ENCODE results near the gene ZNF784.
A peak's percentile ranks its signal among the peaks of the same experiment; 100 is the strongest.
"Not testable (repeated sequence)": the region's sequence is repeated elsewhere in the genome, so short reads cannot be mapped to it uniquely, and the experiment has no call there.

Gene ZNF784

GRCh38 chr19:55580628-55581144 is 43.7 kb downstream of the ZNF784 start, which contains the start of gene ZNF579:
TSS of gene ZNF579 (minus strand) at chr19:55580848. CDS start at chr19:55579639, 1,209 bp downstream.
- DNase-seq = peak; percentile 90

- peak; percentile 28 for DNase-seq
These were observed 44.4 kb downstream of the ZNF784 start for GRCh38 chr19:55579766-55580621.

- DNase-seq = no peak
These were observed 45.3 kb downstream of the ZNF784 start for GRCh38 chr19:55578761-55579747.

DNA sequence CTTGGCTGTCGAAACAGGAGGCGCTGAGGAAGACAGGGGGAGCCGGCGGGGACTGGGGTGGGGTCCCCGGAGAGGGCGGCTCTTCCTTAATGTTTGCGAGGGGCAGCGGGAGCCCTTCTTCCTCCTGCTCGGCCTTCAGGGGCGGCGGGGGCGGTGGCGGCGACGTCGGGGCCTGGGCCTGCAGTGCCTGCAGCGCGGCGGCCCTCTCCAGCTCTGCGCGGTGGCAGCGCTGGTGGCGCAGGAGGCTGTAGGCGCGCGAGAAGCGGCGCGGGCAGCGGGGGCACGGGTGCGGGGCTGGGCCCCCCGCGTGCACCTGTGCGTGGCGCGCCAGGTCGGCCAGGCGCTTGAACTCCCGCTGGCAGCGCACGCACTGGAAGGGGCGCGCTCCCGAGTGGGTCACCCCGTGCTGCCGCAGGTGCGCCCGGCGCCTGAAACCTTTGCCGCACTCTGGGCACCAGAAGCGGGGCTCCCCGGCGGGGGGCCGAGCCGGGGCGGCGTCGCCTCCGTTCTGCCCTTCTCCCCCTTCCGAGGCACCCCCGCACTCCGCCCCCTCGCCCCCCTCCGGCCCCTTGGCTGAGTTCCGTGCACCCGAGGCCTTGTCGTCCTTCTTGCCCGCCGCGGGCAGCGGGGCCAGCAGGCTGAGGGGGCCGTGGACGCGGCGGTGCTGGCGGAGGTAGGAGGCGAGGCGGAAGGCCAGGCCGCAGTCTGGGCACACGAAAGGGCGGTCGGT is 46.2 kb downstream of the ZNF784 start:
- DNase-seq = no peak

- no peak for DNase-seq
These were observed 47.6 kb downstream of the ZNF784 start for GRCh38 chr19:55576746-55577145.

DNA sequence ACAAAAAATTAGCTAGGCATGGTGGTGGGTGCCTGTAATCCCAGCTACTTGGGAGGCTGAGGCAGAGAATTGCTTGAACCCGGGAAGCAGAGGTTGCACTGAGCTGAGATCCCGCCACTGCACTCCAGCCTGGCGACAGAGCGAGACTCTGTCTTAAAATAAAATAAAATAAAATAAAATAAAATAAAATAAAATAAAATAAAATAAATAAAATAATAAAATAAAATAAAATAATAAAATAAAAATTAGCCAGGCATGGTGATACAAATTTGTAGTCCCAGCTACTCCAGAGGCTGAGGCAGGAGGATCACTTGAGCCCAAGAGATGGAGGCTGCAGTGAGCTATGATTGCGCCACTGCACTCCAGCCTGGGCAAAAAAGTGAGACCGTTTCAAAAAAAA is 50.4 kb downstream of the ZNF784 start:
- DNase-seq = not testable (repeated sequence)

Measured in fibroblast of skin of right quadriceps (primary cell).